ENCODE measurements around the gene TIMMDC1.

The TIMMDC1 gene

DNA sequence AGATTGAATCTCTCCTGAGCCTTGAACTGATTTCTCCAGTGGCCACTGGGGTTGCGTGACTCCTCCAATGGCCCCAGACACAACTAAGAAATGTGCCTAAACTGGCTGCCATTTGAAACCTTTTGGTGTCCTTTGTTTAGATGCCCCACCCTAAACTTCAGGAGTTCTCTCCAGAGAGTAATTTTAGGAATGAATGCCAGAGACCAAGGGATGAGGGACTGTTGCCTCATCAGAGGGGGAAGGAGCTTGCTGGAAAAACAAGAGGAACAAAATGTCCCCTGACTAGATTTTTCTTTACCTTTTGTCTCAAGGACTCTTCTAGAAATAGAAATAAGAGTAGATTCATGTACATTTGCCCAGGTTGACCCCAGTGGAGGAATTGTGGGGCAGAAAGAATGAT lies 72.9 kb downstream of the TIMMDC1 start:
- Histone ChIP-seq H3K36me3 (ENCODE audit: control insufficient read depth in 2 of 2, insufficient read depth in 2 of 2, low read length in 2 of 2) (no peaks in the 10 kb centered on the region), H3K9me3 (ENCODE audit: control insufficient read depth in 2 of 2, low read length in 2 of 2) (no peaks in the 10 kb centered on the region), H3K9ac (ENCODE audit: low read length in 2 of 2) (no peak overlapping the region), H3K4me1 (ENCODE audit: control insufficient read depth, insufficient read depth, low read length) (no peaks in the 10 kb centered on the region), H3K4me3 (ENCODE audit: low read length in 2 of 2) (no peak overlapping the region), H3K27ac (ENCODE audit: low read length) (no peak overlapping the region), H3K27me3 (ENCODE audit: control insufficient read depth in 1 of 2, insufficient read depth in 2 of 2, low read length in 2 of 2) (no peaks in the 10 kb centered on the region)

- Histone ChIP-seq H3K9me3 (ENCODE audit: control insufficient read depth in 2 of 2, low read length in 2 of 2) (no peaks in the 10 kb centered on the region), H3K4me3 (ENCODE audit: low read length in 2 of 2) (no peak overlapping the region), H3K27me3 (ENCODE audit: control insufficient read depth in 1 of 2, insufficient read depth in 2 of 2, low read length in 2 of 2) (no peaks in the 10 kb centered on the region), H3K27ac (ENCODE audit: low read length) (no peak overlapping the region), H3K4me1 (ENCODE audit: control insufficient read depth, insufficient read depth, low read length) (no peaks in the 10 kb centered on the region), H3K9ac (ENCODE audit: low read length in 2 of 2) (no peak overlapping the region), H3K36me3 (ENCODE audit: control insufficient read depth in 2 of 2, insufficient read depth in 2 of 2, low read length in 2 of 2) (no peaks in the 10 kb centered on the region)
Observed at GRCh38 chr3:119571688-119572087, 73.3 kb downstream of the TIMMDC1 start.
